H1 (cell line): ENCODE data around the gene DDN. TPM values are rescaled to one million over a fixed set of nuclear protein-coding genes. Genes with fewer than 3 reads are reported as not detected.

Source experiments
- CTCF ChIA-PET: fragments of 300-600 bp; sonication (Branson Sonifier 250); formaldehyde crosslinking; loops from one replicate; lab custom pipeline; 2021; ENCODE audit not compliant: partially characterized antibody; lab: Charles Lee
- POLR2A ChIA-PET: fragments of 300-600 bp; sonication (Branson Sonifier 250); formaldehyde crosslinking; loops from one replicate; lab custom pipeline; 2021; ENCODE audit warnings: inconsistent platforms; ENCODE audit not compliant: partially characterized antibody; lab: Charles Lee
- DNase-seq, 2 experiments: peaks; one replicate each; pipeline versions ENCODE4 v3.0.0 to v3.0.0-alpha.2; 2010 to 2022; ENCODE audit warnings: low spot score in 2 of 2, low read depth in 1 of 2, mixed read lengths in 1 of 2
- FAIRE-seq: peaks from 2 replicates; lab custom pipeline; 2011; peaks lifted over from hg19 to GRCh38; lab: Jason Lieb, UNC
- H2AFZ ChIP-seq: 2 replicates; pipeline ENCODE4 v1.8.1; 2012; ENCODE audit warnings: low read length, inconsistent platforms
- H2AK5ac ChIP-seq: 2 replicates; pipeline ENCODE4 v1.6.1; 2013; ENCODE audit warnings: low read depth, low read length
- H2BK120ac ChIP-seq: replicated peaks from 2 replicates; pipeline ENCODE3; 2013; ENCODE audit warnings: low read depth, low read length, inconsistent platforms
- H2BK12ac ChIP-seq: 2 replicates; pipeline ENCODE4 v1.6.1; 2013; ENCODE audit warnings: low read depth, low read length
- H2BK15ac ChIP-seq: 2 replicates; pipeline ENCODE4 v1.6.1; 2013; ENCODE audit warnings: low read length
- H2BK20ac ChIP-seq: 2 replicates; pipeline ENCODE4 v1.6.1; 2013; ENCODE audit warnings: low read length
- H2BK5ac ChIP-seq: 2 replicates; pipeline ENCODE4 v1.6.1; 2013; ENCODE audit warnings: low read depth, low read length
- H3K14ac ChIP-seq: 2 replicates; pipeline ENCODE4 v1.6.1; 2013; ENCODE audit warnings: inconsistent platforms; ENCODE audit not compliant: insufficient read length
- H3K18ac ChIP-seq: 2 replicates; pipeline ENCODE4 v1.6.1; 2013; ENCODE audit warnings: low read length; ENCODE audit errors: extremely low read depth
- H3K23ac ChIP-seq: 2 replicates; pipeline ENCODE4 v1.6.1; 2013; ENCODE audit warnings: inconsistent platforms; ENCODE audit not compliant: insufficient read length
- H3K23me2 ChIP-seq: 2 replicates; pipeline ENCODE4 v1.6.1; 2013; ENCODE audit warnings: low read depth, low read length
- H3K27ac ChIP-seq: 2 replicates; pipeline ENCODE4 v1.6.1; 2011; ENCODE audit warnings: low read depth, low read length, inconsistent platforms
- H3K27me3 ChIP-seq, 4 experiments: replicated peaks in 1 of 4; 1 replicate in 1 of 4; 2 replicates in 3 of 4; pipeline versions ENCODE4 v1.6.1 to v1.8.1; 2011 to 2013; ENCODE audit warnings: low read length in 3 of 4, mild to moderate bottlenecking in 3 of 4, inconsistent platforms in 2 of 4, mixed read lengths in 2 of 4, moderate library complexity in 1 of 4; ENCODE audit not compliant: control insufficient read depth in 3 of 4, insufficient read depth in 3 of 4; ENCODE audit errors: extremely low read depth in 1 of 4
- H3K36me3 ChIP-seq, 4 experiments: 2 replicates each; pipeline versions ENCODE4 v1.6.1 to v1.8.1; 2011 to 2013; ENCODE audit warnings: mild to moderate bottlenecking in 4 of 4, low read length in 3 of 4, moderate library complexity in 2 of 4, control low read depth in 1 of 4, inconsistent platforms in 1 of 4; ENCODE audit not compliant: insufficient read depth in 4 of 4, control insufficient read depth in 2 of 4
- H3K4ac ChIP-seq: replicated peaks from 2 replicates; pipeline ENCODE3; 2013; ENCODE audit warnings: low read length, low read depth, mixed read lengths, inconsistent platforms; ENCODE audit not compliant: insufficient read length
- H3K4me1 ChIP-seq, 4 experiments: replicated peaks in 1 of 4; 1 replicate in 1 of 4; 2 replicates in 3 of 4; pipeline versions ENCODE4 v1.6.1 to v1.8.1; 2011 to 2013; ENCODE audit warnings: low read length in 3 of 4, inconsistent platforms in 2 of 4, mixed read lengths in 1 of 4; ENCODE audit not compliant: insufficient read depth in 4 of 4, control insufficient read depth in 3 of 4
- H3K4me2 ChIP-seq, 2 experiments: 2 replicates each; pipeline versions ENCODE4 v1.6.1 to v1.8.1; 2011 to 2013; ENCODE audit warnings: low read depth in 2 of 2, low read length in 2 of 2, control low read depth in 1 of 2, inconsistent platforms in 1 of 2, mild to moderate bottlenecking in 1 of 2; ENCODE audit not compliant: insufficient read depth in 1 of 2
- H3K4me3 ChIP-seq, 4 experiments: fragments of 200-600, 300-600 bp in 1 of 4; sonication (generic), shearing (Covaris generic), sonication (Bioruptor Twin) in 1 of 4; 2 replicates each; pipeline versions ENCODE4 v1.5.1 to v1.8.1; 2011 to 2016; ENCODE audit warnings: low read length in 4 of 4, low read depth in 3 of 4, control low read depth in 2 of 4, inconsistent platforms in 2 of 4, mild to moderate bottlenecking in 2 of 4, mixed read lengths in 1 of 4, moderate library complexity in 1 of 4; ENCODE audit not compliant: insufficient read depth in 2 of 4; ENCODE audit errors: extremely low read depth in 1 of 4
- H3K56ac ChIP-seq: replicated peaks from 2 replicates; pipeline ENCODE3; 2013; ENCODE audit warnings: low read depth, mild to moderate bottlenecking, mixed read lengths, low read length, inconsistent platforms; ENCODE audit not compliant: insufficient read length
- H3K79me1 ChIP-seq: 2 replicates; pipeline ENCODE4 v1.6.1; 2013; ENCODE audit warnings: low read depth, low read length, control low read depth
- H3K79me2 ChIP-seq, 2 experiments: 2 replicates each; pipeline versions ENCODE4 v1.6.1 to v1.8.1; 2012 to 2013; ENCODE audit warnings: low read length in 2 of 2, mild to moderate bottlenecking in 2 of 2, inconsistent platforms in 1 of 2; ENCODE audit not compliant: insufficient read depth in 2 of 2, control insufficient read depth in 1 of 2
- H3K9ac ChIP-seq, 4 experiments: replicated peaks in 1 of 4; 1 replicate in 1 of 4; 2 replicates in 3 of 4; pipeline versions ENCODE4 v1.6.1 to v1.8.1; 2011 to 2013; ENCODE audit warnings: low read depth in 3 of 4, low read length in 3 of 4, control low read depth in 2 of 4, mild to moderate bottlenecking in 2 of 4, moderate library complexity in 2 of 4, inconsistent platforms in 1 of 4; ENCODE audit errors: extremely low read depth in 1 of 4
- H3K9me3 ChIP-seq, 2 experiments: 2 replicates each; pipeline versions ENCODE4 v1.6.1 to v1.8.1; 2012 to 2013; ENCODE audit warnings: mild to moderate bottlenecking in 2 of 2, moderate library complexity in 2 of 2, control low read depth in 1 of 2, inconsistent platforms in 1 of 2, low read depth in 1 of 2, low read length in 1 of 2, mixed read lengths in 1 of 2; ENCODE audit not compliant: insufficient read depth in 2 of 2
- H4K20me1 ChIP-seq, 2 experiments: replicated peaks in 1 of 2; 2 replicates each; pipeline versions ENCODE3 to v1.8.1; 2011 to 2013; ENCODE audit warnings: inconsistent platforms in 2 of 2, low read length in 2 of 2, mild to moderate bottlenecking in 1 of 2; ENCODE audit not compliant: insufficient read depth in 2 of 2, control insufficient read depth in 1 of 2
- H4K5ac ChIP-seq: 2 replicates; pipeline ENCODE4 v1.6.1; 2013; ENCODE audit warnings: low read length, low read depth, mixed read lengths, inconsistent platforms; ENCODE audit not compliant: insufficient read length
- H4K8ac ChIP-seq: 2 replicates; pipeline ENCODE4 v1.8.0; 2013; ENCODE audit warnings: mild to moderate bottlenecking, moderate library complexity, low read length, inconsistent platforms; ENCODE audit not compliant: insufficient read depth; ENCODE audit errors: extremely low read depth
- H4K91ac ChIP-seq: replicated peaks from 2 replicates; pipeline ENCODE3; 2013; ENCODE audit warnings: low read length, mixed read lengths, inconsistent platforms; ENCODE audit not compliant: insufficient read length
- SIN3A ChIP-seq, 2 experiments: IDR thresholded peaks in 1 of 2; conservative IDR thresholded peaks in 1 of 2; 2 replicates each; pipeline ENCODE4 v1.6.1; 2011 to 2012; ENCODE audit warnings: low read length in 2 of 2, improper control_type of control experiment in 1 of 2, low read depth in 1 of 2, mild to moderate bottlenecking in 1 of 2
- SP2 ChIP-seq: IDR thresholded peaks from 2 replicates; pipeline ENCODE4 v1.6.1; 2012; ENCODE audit warnings: mild to moderate bottlenecking, low read length, inconsistent platforms
- SUZ12 ChIP-seq: fragments of 200-600 bp; sonication (generic); IDR thresholded peaks from 2 replicates; pipeline ENCODE4 v1.6.1; 2012; ENCODE audit warnings: mild to moderate bottlenecking, inconsistent platforms, low read length, moderate library complexity, mixed read lengths
- WGBS, 2 experiments: shearing (Covaris generic) in 1 of 2; methylation state at CpG; one replicate each; pipeline versions ENCODE4 v1.1.6 to v1.1.7; 2013 to 2015; ENCODE audit warnings: low lambda C conversion rate in 2 of 2, mixed read lengths in 2 of 2, inconsistent platforms in 1 of 2, low coverage in 1 of 2, missing lambda C conversion rate in 1 of 2; ENCODE audit not compliant: insufficient replicate concordance in 2 of 2, insufficient coverage in 1 of 2, insufficient read length in 1 of 2; ENCODE audit errors: extremely low coverage in 1 of 2, missing lambda C conversion rate in 1 of 2; 5-methylcytosine and 5-hydroxymethylcytosine counted together
- polyA plus RNA-seq, 7 experiments: library from polyadenylated mRNA; depleted of rRNA in 3 of 7; stranded (reverse) in 5 of 7; unstranded in 2 of 7; fragments of >200 nt in 5 of 7; fragments of 200-250 nt in 2 of 7; gene quantifications; 1 replicate in 5 of 7; 2 replicates in 1 of 7; 4 replicates in 1 of 7; pipeline versions ENCODE4 v1.2.1 to v1.2.3, GENCODE V29; 2011 to 2013; ENCODE audit warnings: missing spikeins in 2 of 7, mixed read lengths in 2 of 7
- total RNA-seq: library from RNA; stranded (reverse); fragmentation: NEBNext Ultra II Directional; extraction: Animal tissue kit (Norgen Biotek cat#: 25700); gene quantifications from 2 replicates; pipeline ENCODE4 v1.2.1, GENCODE V29; 2021

The DDN gene
- total and polyA plus RNA-seq, 2 of the 8 experiments (the other 6 are each of a cell fraction or from before 2014, with no cell fraction given), result 0.14 to 0.30 TPM

DNA sequence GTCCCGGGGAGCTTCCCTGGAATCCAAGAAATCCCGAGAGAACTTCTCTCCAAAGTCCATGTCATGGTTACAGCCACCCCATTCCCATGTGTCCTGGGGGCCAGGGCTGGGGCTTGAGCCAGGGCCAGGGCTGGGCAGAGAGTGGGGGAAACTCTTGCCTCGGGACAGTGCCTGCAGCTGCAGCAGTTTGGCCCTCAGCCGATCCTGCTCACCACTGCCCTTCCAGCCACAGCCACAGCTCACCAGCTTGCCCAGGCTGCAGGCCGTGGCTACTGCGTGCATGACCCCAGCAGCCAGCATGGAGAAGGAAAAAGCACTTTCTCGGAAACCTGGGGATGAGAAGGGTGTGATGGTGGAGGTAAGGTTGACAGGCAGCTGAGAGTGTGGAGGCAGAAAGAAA lies 31.2 kb downstream of the DDN start:
- Histone ChIP-seq H3K4me2 (peak overlapping the region; percentile 87 to 96; a peak in 3 of 4 replicates), H3K14ac (no peak overlapping the region), H3K27ac (no peak overlapping the region), H2AFZ (no peak overlapping the region), H2BK5ac (no peak overlapping the region), H3K79me1 (no peaks in the 10 kb centered on the region), H3K9me3 (no peaks in the 10 kb centered on the region), H3K4me1 (peaks cover 39 to 52% (median 45%) of the 10 kb centered on the region in 4 experiments), H3K27me3 (peaks cover 35 to 63% (median 60%) of the 10 kb centered on the region in 4 experiments), H2BK20ac (0 out of 2 replicates have a peak overlapping the region, but pooled peaks have one; percentile 6), H3K9ac (no peak overlapping the region), H4K91ac (peak overlapping the region; percentile 72), H2BK12ac (peak overlapping the region; percentile 86; the same call in 1 of the 2 replicates), H3K4ac (no peak overlapping the region), H2BK15ac (peak overlapping the region; percentile 20), H2AK5ac (no peak overlapping the region), H3K36me3 (no peaks in the 10 kb centered on the region), H3K23me2 (peaks cover 7% of the 10 kb centered on the region), H3K56ac (no peak overlapping the region), H4K5ac (no peak overlapping the region), H4K20me1 (peaks cover 0 to 6% of the 10 kb centered on the region in 2 experiments), H3K23ac (no peak overlapping the region), H3K4me3 (peak overlapping the region in 1 of 4 experiments; percentile 56; a peak in 2 of 8 replicates), H3K18ac (peak overlapping the region; percentile 85), H4K8ac (no peak overlapping the region), H2BK120ac (no peak overlapping the region), H3K79me2 (no peaks in the 10 kb centered on the region)
- ChIA-PET CTCF (interaction anchor here (0.6 to 40.8 kb wide), 11 partner anchors 8 to 157 kb away, joined by 3 to 1336 read pairs (median 5); partner anchors contain the start of genes ARF3, DDN and WNT1), POLR2A (interaction anchor here (1.3 to 6.9 kb wide), 7 partner anchors 11 to 153 kb away, joined by 3 to 65 read pairs (median 7); partner anchors contain the start of genes ARF3, FKBP11 and WNT1)
- FAIRE-seq (no peak), DNase-seq (no peak)
- 49% methylated on average over 7 of the region's 7 CpGs; no CpG with 5 or more reads in 1 of the 2 experiments for WGBS, 2 experiments
- TF ChIP-seq SUZ12, result 0 out of 2 replicates have a peak, but pooled peaks have one; percentile 22
- TF ChIP-seq SP2, result no peak
- TF ChIP-seq SIN3A (conservative IDR thresholded peaks at IDR 0.05 in 1 of 2, IDR thresholded peaks at IDR 0.05 in 1 of 2; ENCODE audit: low read depth in 1 of 2, low read length in 2 of 2), result no peak
